Adrenal gland (tissue), 5 donors: Measurements from ENCODE around the gene PPP2R3C.

ENCODE experiments used
- CTCF ChIP-seq, 6 experiments: fragments of 450-650 bp in 4 of 6; fragments of 200-600 bp in 2 of 6; sonication (generic) in 1 of 6; IDR thresholded peaks; 1 replicate in 5 of 6; 2 replicates in 1 of 6; pipeline versions ENCODE4 v1.5.1 to v1.8.0; 2016 to 2021; ENCODE audit warnings: antibody characterized with exemption in 6 of 6, mild to moderate bottlenecking in 2 of 6, moderate library complexity in 1 of 6
- POLR2A ChIP-seq, 2 donors: fragments of 450-650 bp; IDR thresholded peaks; one replicate each; pipeline ENCODE4 v1.6.1; 2017; ENCODE audit warnings: antibody characterized with exemption in 2 of 2, mild to moderate bottlenecking in 2 of 2, moderate library complexity in 1 of 2
- donor health status: DM: no; HTN: no; CAD: no.

DNA sequence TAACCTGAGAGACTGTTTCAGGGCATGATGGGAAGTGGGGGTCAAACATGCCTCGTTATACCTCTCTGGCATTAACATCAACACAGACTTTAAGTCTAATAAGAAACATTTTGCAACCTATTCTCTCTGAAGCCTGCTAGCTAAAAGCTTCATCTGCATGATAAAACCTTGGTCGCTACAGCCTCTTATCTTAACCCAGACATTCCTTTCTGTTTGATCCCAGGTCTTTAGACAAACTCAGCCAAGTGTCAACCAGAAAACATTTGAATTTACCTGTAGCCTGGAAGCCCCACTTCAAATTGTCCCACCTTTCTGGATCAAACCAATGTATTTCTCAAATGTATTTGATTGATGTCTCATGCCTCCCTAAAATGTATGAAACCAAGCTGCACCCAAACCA lies 9.1 kb downstream of the PPP2R3C start:
- TF ChIP-seq CTCF (IDR thresholded peaks at IDR 0.05) (no peak), POLR2A (IDR thresholded peaks at IDR 0.05) (no peak)
